Endodermal cell (in vitro differentiated cells): ENCODE results near the gene SLC26A1. TPM values are rescaled to one million over a fixed set of nuclear protein-coding genes. Genes with fewer than 3 reads are reported as not detected.
A peak's percentile ranks its signal among the peaks of the same experiment; 100 is the strongest.

Experiments
- DNase-seq: peaks from one replicate; pipeline ENCODE4 v3.0.0-alpha.2; 2017
- H3K27ac ChIP-seq: 2 replicates; pipeline ENCODE4 v1.5.1; 2013; ENCODE audit warnings: mild to moderate bottlenecking, low read depth, low read length, moderate library complexity
- H3K27me3 ChIP-seq: 2 replicates; pipeline ENCODE4 v1.6.1; 2013; ENCODE audit warnings: mild to moderate bottlenecking, low read length, moderate library complexity; ENCODE audit not compliant: insufficient read depth, control insufficient read depth, poor library complexity, severe bottlenecking
- H3K36me3 ChIP-seq: 2 replicates; pipeline ENCODE4 v1.7.0; 2013; ENCODE audit warnings: mild to moderate bottlenecking, low read length, moderate library complexity; ENCODE audit not compliant: control insufficient read depth, insufficient read depth
- H3K4me1 ChIP-seq: one replicate; pipeline ENCODE4 v1.7.0; 2013; ENCODE audit warnings: low read length; ENCODE audit not compliant: control insufficient read depth, insufficient read depth
- H3K4me3 ChIP-seq: 2 replicates; pipeline ENCODE4 v1.5.1; 2013; ENCODE audit warnings: mild to moderate bottlenecking, low read length, moderate library complexity
- H3K9ac ChIP-seq: 2 replicates; pipeline ENCODE4 v1.6.1; 2013; ENCODE audit warnings: mild to moderate bottlenecking, low read length, moderate library complexity; ENCODE audit not compliant: poor library complexity, severe bottlenecking; ENCODE audit errors: extremely low read depth
- H3K9me3 ChIP-seq: 2 replicates; pipeline ENCODE4 v1.6.1; 2013; ENCODE audit warnings: mild to moderate bottlenecking, low read length, moderate library complexity; ENCODE audit not compliant: control insufficient read depth
- H3K27ac Mint-ChIP-seq: 2 replicates; pipeline ENCODE4 v1.8.0; 2020; ENCODE audit warnings: mixed read lengths
- H3K27me3 Mint-ChIP-seq: 2 replicates; pipeline ENCODE4 v1.8.0; 2021; ENCODE audit warnings: mild to moderate bottlenecking, mixed read lengths; ENCODE audit not compliant: insufficient read depth
- H3K36me3 Mint-ChIP-seq: 2 replicates; pipeline ENCODE4 v1.8.0; 2020; ENCODE audit warnings: low read depth, mixed read lengths
- H3K4me1 Mint-ChIP-seq: 2 replicates; pipeline ENCODE4 v1.8.0; 2020; ENCODE audit warnings: mixed read lengths
- H3K4me3 Mint-ChIP-seq: 2 replicates; pipeline ENCODE4 v1.8.0; 2020; ENCODE audit warnings: mild to moderate bottlenecking, moderate library complexity, mixed read lengths
- H3K9me3 Mint-ChIP-seq: 2 replicates; pipeline ENCODE4 v1.8.0; 2020; ENCODE audit warnings: mild to moderate bottlenecking, mixed read lengths
- CTCF ChIP-seq: fragments of 200-600 bp; sonication (generic); conservative IDR thresholded peaks from 2 replicates; pipeline ENCODE4 v1.5.0; 2021; ENCODE audit warnings: antibody characterized with exemption, mild to moderate bottlenecking
- WGBS, 2 experiments: methylation state at CpG; one replicate each; pipeline versions ENCODE4 v1.1.5 to v1.1.7; 2013; ENCODE audit warnings: missing lambda C conversion rate in 2 of 2, mixed read lengths in 1 of 2; ENCODE audit not compliant: insufficient coverage in 1 of 2, insufficient read length in 1 of 2; 5-methylcytosine and 5-hydroxymethylcytosine counted together
- total RNA-seq, 2 donors: library from RNA; stranded (reverse); fragmentation: NEBNext Ultra II Directional in 1 of 2; extraction: Animal tissue kit (Norgen Biotek cat#: 25700) in 1 of 2; gene quantifications; 2 replicates in 1 of 2; 3 replicates in 1 of 2; pipeline ENCODE4 v1.2.1, GENCODE V29; 2021

SLC26A1 gene
- total RNA-seq, 2 donors from 2014 or later, result 0.55 to 1.0 TPM

GRCh38 chr4:974668-975067 is 18.5 kb downstream of the SLC26A1 start:
- H3K36me3 Mint-ChIP-seq, result peaks cover 2% of the 10 kb centered on the region
- H3K27me3 ChIP-seq, result peaks cover 9% of the 10 kb centered on the region

GRCh38 chr4:973431-974397 is 19.5 kb downstream of the SLC26A1 start, which contains the start of gene DGKQ:
TSS of gene DGKQ (minus strand) at chr4:973569. CDS start at chr4:973482, 87 bp downstream.
- WGBS, 2 experiments, result 36 to 59% methylated on average over 55 to 123 of the region's 123 CpGs
- peaks cover 10% of the 10 kb centered on the region for H3K9me3 Mint-ChIP-seq
- peak within 1 kb of the TSS; percentile 52 for H3K4me3 Mint-ChIP-seq
- Histone ChIP-seq H3K27ac (no peak within 1 kb of the TSS), H3K36me3 (no peaks in the 10 kb centered on the region), H3K9me3 (no peaks in the 10 kb centered on the region), H3K9ac (peak within 1 kb of the TSS; percentile 11), H3K4me1 (no peaks in the 10 kb centered on the region), H3K4me3 (peak within 1 kb of the TSS; percentile 79), H3K27me3 (peaks cover 9% of the 10 kb centered on the region)
- no peak within 1 kb of the TSS for H3K27ac Mint-ChIP-seq
- no peak for TF ChIP-seq CTCF
- peaks cover 8% of the 10 kb centered on the region for H3K4me1 Mint-ChIP-seq
- H3K27me3 Mint-ChIP-seq, result peaks cover 37% of the 10 kb centered on the region
- H3K36me3 Mint-ChIP-seq, result peaks cover 2% of the 10 kb centered on the region
- DNase-seq, result peak; percentile 94

More at GRCh38 chr4:974668-975067, 18.5 kb downstream of the SLC26A1 start:
- no peak for DNase-seq
- Histone ChIP-seq H3K4me3 (no peak overlapping the region), H3K36me3 (no peaks in the 10 kb centered on the region), H3K4me1 (no peaks in the 10 kb centered on the region), H3K9me3 (no peaks in the 10 kb centered on the region), H3K27ac (no peak overlapping the region), H3K9ac (no peak overlapping the region)
- Mint-ChIP-seq H3K4me1 (peaks cover 12% of the 10 kb centered on the region), H3K9me3 (peaks cover 10% of the 10 kb centered on the region), H3K27me3 (peaks cover 36% of the 10 kb centered on the region), H3K27ac (no peak overlapping the region), H3K4me3 (no peak overlapping the region)
- 94 to 95% methylated on average over 4 to 9 of the region's 9 CpGs for WGBS, 2 experiments
- TF ChIP-seq CTCF, result no peak

GRCh38 chr4:972651-973424 is 20.4 kb downstream of the SLC26A1 start:
- H3K4me1 ChIP-seq, result no peaks in the 10 kb centered on the region
- H3K36me3 ChIP-seq, result no peaks in the 10 kb centered on the region
- H3K4me3 ChIP-seq, result peak overlapping the region; percentile 79
- Mint-ChIP-seq H3K4me3 (peak overlapping the region; percentile 52), H3K27ac (no peak overlapping the region), H3K36me3 (peaks cover 2% of the 10 kb centered on the region), H3K4me1 (peaks cover 8% of the 10 kb centered on the region), H3K9me3 (peaks cover 10% of the 10 kb centered on the region), H3K27me3 (peaks cover 39% of the 10 kb centered on the region)
- H3K27me3 ChIP-seq, result peaks cover 9% of the 10 kb centered on the region
- peak; percentile 81 for DNase-seq
- peak overlapping the region; percentile 11 for H3K9ac ChIP-seq
- no peak for TF ChIP-seq CTCF
- no peaks in the 10 kb centered on the region for H3K9me3 ChIP-seq
- H3K27ac ChIP-seq, result no peak overlapping the region
- WGBS, 2 experiments, result 4 to 15% methylated on average over 3 to 65 of the region's 65 CpGs
